ENCODE results near the gene PIBF1.

PIBF1 gene

DNA sequence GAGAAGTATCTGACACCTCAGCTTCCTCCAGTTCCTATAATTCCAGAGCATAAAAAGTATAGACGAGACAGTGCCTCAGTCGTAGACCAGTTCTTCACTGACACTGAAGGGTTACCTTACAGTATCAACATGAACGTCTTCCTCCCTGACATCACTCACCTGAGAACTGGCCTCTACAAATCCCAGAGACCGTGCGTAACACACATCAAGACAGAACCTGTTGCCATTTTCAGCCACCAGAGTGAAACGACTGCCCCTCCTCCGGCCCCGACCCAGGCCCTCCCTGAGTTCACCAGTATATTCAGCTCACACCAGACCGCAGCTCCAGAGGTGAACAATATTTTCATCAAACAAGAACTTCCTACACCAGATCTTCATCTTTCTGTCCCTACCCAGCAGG lies 279.9 kb downstream of the PIBF1 start:
- DNase-seq, result no peak

DNA sequence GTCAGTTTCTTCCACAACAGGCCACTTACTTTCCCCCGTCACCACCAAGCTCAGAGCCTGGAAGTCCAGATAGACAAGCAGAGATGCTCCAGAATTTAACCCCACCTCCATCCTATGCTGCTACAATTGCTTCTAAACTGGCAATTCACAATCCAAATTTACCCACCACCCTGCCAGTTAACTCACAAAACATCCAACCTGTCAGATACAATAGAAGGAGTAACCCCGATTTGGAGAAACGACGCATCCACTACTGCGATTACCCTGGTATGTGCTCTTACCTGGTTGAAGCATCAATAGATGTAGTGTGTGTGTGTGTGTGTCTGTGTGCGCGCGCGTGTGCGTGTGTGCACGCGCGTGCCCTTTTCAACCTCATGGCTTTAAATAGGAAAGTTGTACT lies 280.5 kb downstream of the PIBF1 start:
- DNase-seq, result no peak

DNA sequence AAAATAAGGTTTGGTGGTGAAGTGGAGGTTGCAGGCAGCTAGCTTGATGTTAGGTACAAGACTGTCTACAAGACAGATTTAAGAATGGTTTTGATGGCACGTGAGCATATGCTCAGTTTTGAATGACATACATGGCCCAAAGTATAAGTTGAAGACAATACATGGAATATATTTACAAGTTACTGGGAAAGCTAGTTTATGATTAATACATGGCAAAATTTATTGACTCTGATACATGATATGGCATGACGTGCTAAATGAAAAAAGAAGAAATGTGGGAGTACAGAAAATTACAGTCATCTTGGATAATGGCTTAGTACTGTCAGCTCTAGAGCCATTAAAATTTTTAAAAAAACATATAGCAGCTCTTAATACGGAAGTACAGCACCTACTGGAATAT lies 281.2 kb downstream of the PIBF1 start:
- no peak for DNase-seq

GRCh38 chr13:73065036-73065435 lies 283.1 kb downstream of the PIBF1 start:
- no peak for DNase-seq

DNA sequence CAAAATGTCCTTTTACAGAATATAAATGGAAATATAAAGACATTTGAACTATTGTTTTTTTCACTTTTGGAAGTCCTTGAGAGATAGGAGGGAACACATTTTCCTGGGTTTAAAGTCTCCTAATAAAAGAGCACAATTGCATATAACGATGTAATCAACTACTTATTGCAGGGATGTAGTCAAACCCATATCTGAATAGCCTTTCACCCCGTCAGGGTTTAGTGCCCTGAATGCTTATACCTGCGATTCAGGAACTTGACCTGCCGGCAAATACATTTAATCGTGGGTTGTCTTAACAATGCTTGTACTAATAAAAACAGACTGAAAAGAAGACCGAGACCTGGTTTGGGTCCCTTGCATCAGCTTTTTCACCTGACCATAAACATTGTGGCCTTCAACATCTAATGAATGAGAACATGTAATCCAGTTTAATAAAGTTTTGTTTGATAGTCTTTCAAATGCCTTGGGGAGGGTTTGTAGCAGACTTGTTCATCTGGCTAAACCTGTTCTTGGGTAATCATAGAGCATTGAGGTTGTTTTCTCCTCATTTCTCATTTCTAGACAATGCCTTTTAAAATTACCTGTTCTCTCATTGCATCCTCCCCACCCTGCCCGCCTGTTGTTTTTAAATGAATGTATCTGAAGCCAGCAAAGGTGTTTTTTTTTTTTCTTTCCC lies 283.9 kb downstream of the PIBF1 start:
- no peak for DNase-seq

All from NCI-H226 (cell line).